Progenitor cell of endocrine pancreas (in vitro differentiated cells): ENCODE results near the gene KCNMB1. TPM values are rescaled to one million over a fixed set of nuclear protein-coding genes. Genes with fewer than 3 reads are reported as not detected.

Source experiments
- DNase-seq: peaks from one replicate; pipeline ENCODE4 v3.0.0; 2021; ENCODE audit warnings: low spot score; ENCODE audit not compliant: unreplicated experiment
- H3K27ac Mint-ChIP-seq: 2 replicates; pipeline ENCODE4 v1.8.0; 2021; ENCODE audit warnings: mild to moderate bottlenecking, moderate library complexity, mixed read lengths
- H3K27me3 Mint-ChIP-seq: 2 replicates; pipeline ENCODE4 v1.8.0; 2021; ENCODE audit warnings: mixed read lengths
- H3K36me3 Mint-ChIP-seq: 2 replicates; pipeline ENCODE4 v1.8.0; 2022; ENCODE audit warnings: mixed read lengths; ENCODE audit not compliant: insufficient read depth
- H3K4me1 Mint-ChIP-seq: 2 replicates; pipeline ENCODE4 v1.8.0; 2021; ENCODE audit warnings: low read depth, mixed read lengths
- H3K4me3 Mint-ChIP-seq: 2 replicates; pipeline ENCODE4 v1.8.0; 2021; ENCODE audit warnings: low read depth, mild to moderate bottlenecking, moderate library complexity, mixed read lengths
- H3K9me3 Mint-ChIP-seq: 2 replicates; pipeline ENCODE4 v1.8.0; 2021; ENCODE audit warnings: low read depth, mixed read lengths
- total RNA-seq: library from RNA; stranded (reverse); gene quantifications from 2 replicates; pipeline ENCODE4 v1.2.1, GENCODE V29; 2021
- TF ChIP-seq, protein P1 (sequence below): fragments of 200-600 bp; sonication (generic); IDR thresholded peaks from one replicate; pipeline ENCODE4 v1.5.0; 2021; ENCODE audit warnings: antibody characterized with exemption, mild to moderate bottlenecking; ENCODE audit not compliant: unreplicated experiment

The KCNMB1 gene
- total RNA-seq, 1 donor from 2014 or later: not detected

DNA sequence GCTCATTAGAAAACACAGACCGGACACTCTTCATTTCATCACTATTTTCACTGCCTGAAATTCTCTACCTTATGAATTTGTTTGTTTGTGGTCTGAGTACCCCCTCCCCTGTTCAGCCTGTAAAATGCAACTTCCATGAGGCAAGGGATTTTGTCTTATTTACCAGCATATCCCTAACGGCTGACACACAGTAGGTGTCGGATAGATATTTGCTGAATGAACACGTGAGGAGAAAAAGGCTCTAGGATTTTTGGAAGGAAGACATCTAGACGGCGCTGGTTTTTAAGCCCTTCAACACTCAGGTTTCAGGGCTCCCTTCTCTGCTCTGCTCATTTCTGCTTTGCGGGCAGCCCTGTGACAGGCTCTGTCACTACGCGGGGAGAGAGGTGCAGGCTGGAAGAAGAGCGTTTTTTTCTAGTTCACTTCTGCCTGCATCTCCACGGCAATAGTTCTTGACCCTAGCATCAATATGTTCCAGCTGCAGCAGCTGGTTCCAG is 41.0 kb downstream of the KCNMB1 start:
- Mint-ChIP-seq H3K4me1 (no peaks in the 10 kb centered on the region), H3K27me3 (peaks cover 53% of the 10 kb centered on the region), H3K36me3 (no peaks in the 10 kb centered on the region), H3K4me3 (no peak overlapping the region), H3K27ac (no peak overlapping the region), H3K9me3 (peaks cover 7% of the 10 kb centered on the region)
- TF ChIP-seq, protein P1, sequence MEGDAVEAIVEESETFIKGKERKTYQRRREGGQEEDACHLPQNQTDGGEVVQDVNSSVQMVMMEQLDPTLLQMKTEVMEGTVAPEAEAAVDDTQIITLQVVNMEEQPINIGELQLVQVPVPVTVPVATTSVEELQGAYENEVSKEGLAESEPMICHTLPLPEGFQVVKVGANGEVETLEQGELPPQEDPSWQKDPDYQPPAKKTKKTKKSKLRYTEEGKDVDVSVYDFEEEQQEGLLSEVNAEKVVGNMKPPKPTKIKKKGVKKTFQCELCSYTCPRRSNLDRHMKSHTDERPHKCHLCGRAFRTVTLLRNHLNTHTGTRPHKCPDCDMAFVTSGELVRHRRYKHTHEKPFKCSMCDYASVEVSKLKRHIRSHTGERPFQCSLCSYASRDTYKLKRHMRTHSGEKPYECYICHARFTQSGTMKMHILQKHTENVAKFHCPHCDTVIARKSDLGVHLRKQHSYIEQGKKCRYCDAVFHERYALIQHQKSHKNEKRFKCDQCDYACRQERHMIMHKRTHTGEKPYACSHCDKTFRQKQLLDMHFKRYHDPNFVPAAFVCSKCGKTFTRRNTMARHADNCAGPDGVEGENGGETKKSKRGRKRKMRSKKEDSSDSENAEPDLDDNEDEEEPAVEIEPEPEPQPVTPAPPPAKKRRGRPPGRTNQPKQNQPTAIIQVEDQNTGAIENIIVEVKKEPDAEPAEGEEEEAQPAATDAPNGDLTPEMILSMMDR: no peak
- no peak for DNase-seq

DNA sequence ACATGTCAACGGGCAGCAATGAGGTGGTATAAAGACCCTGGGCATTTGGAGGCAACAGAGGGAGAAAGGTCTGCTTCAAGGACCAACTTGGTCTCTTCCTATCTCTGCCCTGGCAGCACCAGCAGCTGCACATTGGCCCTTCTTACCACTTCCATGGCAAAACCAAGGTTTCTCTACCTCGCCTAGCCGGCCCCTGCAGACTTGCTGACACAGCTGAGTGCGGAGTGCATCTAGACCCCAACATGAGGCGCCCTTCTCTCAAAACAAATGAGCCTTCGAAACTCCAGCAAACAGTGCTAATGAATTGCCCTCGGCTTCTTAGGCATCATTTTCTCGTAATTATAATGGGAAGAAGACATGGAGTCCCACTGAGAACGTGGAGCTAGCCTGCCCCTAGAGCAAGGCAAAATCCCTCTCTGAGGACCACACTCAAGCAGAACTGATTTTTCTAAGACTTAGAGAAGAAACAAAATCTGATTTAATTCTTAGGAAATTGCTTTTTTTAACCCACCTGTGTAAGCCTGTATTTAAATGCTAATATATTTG is 42.1 kb downstream of the KCNMB1 start:
- Mint-ChIP-seq H3K27ac (no peak overlapping the region), H3K27me3 (peaks cover 45% of the 10 kb centered on the region), H3K9me3 (peaks cover 7% of the 10 kb centered on the region), H3K4me1 (no peaks in the 10 kb centered on the region), H3K4me3 (no peak overlapping the region), H3K36me3 (no peaks in the 10 kb centered on the region)
- TF ChIP-seq, protein P1: no peak
- no peak for DNase-seq

DNA sequence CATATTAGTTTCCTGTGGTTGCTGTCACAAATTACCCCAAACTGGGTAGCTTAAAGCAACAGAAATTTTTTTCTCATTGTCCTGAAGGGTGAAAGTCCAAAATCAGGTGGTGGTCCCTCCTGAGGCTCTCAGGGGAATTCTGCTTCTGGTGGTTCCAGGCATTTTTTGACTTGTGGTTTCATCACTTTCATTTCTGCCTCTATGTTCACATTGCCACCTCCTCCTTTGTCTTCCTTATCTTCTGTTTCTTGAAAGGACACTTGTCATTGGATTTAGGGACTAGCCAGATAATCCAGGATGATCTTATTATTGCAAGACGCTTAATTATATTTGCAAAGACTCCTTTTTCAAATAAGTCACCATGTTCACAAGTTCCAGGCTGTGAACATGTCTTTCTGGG is 43.2 kb downstream of the KCNMB1 start:
- no peak for DNase-seq
- Mint-ChIP-seq H3K4me3 (no peak overlapping the region), H3K4me1 (no peaks in the 10 kb centered on the region), H3K27me3 (peaks cover 39% of the 10 kb centered on the region), H3K36me3 (no peaks in the 10 kb centered on the region), H3K27ac (no peak overlapping the region), H3K9me3 (peaks cover 12% of the 10 kb centered on the region)
- TF ChIP-seq, protein P1: no peak

DNA sequence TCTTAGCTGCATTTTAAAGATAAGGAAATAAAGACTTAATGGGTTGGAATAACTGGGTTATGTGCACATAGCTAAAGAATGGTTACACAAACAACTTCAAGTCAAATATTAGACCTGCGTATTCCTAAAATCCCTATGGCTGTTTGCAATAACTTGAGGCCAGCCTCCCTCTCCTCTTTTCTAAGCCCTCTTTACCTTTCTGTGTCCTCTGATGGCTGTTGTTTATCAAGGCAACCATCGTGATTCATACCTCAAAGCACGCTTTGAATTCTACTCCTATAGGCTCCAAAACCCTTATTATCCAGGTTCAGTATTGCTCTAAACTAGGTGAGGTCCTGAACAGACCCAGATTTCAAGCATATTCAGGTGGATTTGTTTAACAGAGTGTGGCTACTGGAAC is 46.0 kb downstream of the KCNMB1 start:
- peaks cover 18% of the 10 kb centered on the region for H3K27me3 Mint-ChIP-seq
- TF ChIP-seq, protein P1: no peak
- H3K27ac Mint-ChIP-seq: no peak overlapping the region
- H3K9me3 Mint-ChIP-seq: peaks cover 12% of the 10 kb centered on the region
- H3K4me1 Mint-ChIP-seq: no peaks in the 10 kb centered on the region
- DNase-seq: no peak
- no peak overlapping the region for H3K4me3 Mint-ChIP-seq
- H3K36me3 Mint-ChIP-seq: no peaks in the 10 kb centered on the region

DNA sequence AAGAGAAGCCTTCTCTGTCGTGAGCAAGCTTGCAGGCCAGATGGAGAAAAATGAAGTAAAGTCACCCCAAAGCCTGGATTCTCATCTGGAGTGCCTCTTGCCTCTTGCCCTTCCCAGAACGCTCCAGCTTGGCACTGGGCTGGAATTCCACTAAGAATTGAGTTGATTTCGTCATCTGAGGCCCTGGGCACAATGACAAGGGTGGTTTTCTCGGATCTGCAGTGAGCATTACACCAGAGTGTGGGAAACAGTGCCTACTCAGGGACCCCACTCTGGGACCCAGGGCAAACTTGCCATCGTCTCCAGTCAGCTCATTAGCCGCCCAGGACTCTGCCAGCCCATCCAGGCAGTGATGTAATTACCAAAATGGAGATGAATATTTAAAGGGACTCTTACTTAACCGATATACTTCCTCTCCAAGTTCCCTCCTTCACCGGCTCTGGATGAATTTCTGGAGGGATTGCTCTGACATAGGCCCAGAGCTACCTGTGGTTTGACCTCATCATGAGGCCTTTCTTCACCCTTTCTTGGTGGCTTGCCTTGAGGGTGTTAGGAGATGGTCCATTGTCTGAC is 46.9 kb downstream of the KCNMB1 start:
- H3K27me3 Mint-ChIP-seq: peaks cover 10% of the 10 kb centered on the region
- peaks cover 12% of the 10 kb centered on the region for H3K9me3 Mint-ChIP-seq
- TF ChIP-seq, protein P1: no peak
- no peak for DNase-seq
- no peak overlapping the region for H3K4me3 Mint-ChIP-seq
- no peaks in the 10 kb centered on the region for H3K36me3 Mint-ChIP-seq
- no peak overlapping the region for H3K27ac Mint-ChIP-seq
- H3K4me1 Mint-ChIP-seq: no peaks in the 10 kb centered on the region
